ENCODE data around the gene OPN3.

GRCh38 chr1:241614144-241614543, 26.0 kb downstream of the OPN3 start:
- TF ChIP-seq EZH2 (IDR thresholded peaks at IDR 0.05) (no peak), POLR2AphosphoS5 (IDR thresholded peaks at IDR 0.05; ENCODE audit: borderline replicate concordance, low read depth, low read length) (no peak)
